NT2/D1 (cell line): ENCODE data around the gene BAZ1A.

Experiments used
- SUZ12 ChIP-seq: IDR thresholded peaks from 2 replicates; pipeline ENCODE4 v1.6.1; 2011; ENCODE audit not compliant: insufficient read length, insufficient read depth; ENCODE audit errors: extremely low read depth
- YY1 ChIP-seq: IDR thresholded peaks from 2 replicates; pipeline ENCODE4 v1.6.1; 2011; ENCODE audit not compliant: insufficient read length, insufficient read depth
- ZNF274 ChIP-seq: IDR thresholded peaks from 2 replicates; pipeline ENCODE4 v1.6.1; 2011; ENCODE audit warnings: mild to moderate bottlenecking, low read depth, low read length

- TF ChIP-seq ZNF274 (no peak), SUZ12 (no peak), YY1 (no peak)
Measured at GRCh38 chr14:34826661-34827060, 48.5 kb downstream of the BAZ1A start.
